ENCODE measurements around the gene KAZN.

Gene KAZN

DNA sequence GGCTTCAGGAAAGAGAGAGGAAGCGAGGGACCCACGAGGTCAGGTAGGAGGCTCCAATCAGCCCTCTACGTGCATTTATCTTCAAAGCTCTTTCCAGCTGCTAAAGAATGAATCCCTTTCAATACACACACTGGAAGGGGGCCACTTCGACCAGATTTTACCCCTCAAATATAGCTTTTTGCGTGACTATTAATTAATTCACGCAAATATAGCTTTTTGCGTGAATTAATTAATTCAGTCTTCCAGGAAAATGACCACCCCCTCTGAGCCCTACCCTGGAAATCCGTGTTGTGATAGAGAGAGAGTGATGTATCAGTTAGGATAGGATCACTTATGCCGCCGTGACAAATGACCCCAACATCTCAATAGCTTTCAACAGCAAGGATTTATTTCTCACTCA is 289.9 kb downstream of the KAZN start:
- DNase-seq (ENCODE audit: low spot score): no peak

DNA sequence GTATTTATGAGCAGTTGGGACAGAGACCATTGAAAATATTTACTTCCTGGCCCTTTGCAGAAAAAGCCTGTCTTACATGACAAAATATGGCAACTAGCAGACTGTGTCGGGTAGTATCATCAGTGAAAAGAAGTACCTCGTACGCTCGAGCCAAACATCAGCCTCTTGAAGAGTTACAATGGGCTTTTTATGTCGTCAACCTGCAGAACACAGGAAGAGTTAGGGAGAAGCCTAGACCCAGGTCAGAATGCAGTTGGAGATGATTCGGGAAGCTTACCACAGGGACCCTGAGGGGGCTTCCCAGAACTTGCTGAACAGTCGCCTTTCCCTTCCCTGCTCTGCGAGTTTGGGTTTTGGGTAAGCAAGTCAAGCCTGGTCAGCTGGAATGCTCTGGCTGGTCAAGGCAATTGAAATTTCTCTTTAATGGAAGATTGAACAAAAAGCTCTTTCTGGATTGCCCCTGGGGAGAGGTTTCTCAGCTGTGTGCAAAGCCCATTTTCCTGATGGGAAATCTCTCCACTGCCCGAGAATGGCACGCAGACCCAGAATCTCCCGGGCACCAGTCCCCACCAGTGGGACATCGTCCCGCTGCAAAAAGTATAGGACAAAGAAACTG is 291.4 kb downstream of the KAZN start:
- no peak for DNase-seq (ENCODE audit: low spot score)

DNA sequence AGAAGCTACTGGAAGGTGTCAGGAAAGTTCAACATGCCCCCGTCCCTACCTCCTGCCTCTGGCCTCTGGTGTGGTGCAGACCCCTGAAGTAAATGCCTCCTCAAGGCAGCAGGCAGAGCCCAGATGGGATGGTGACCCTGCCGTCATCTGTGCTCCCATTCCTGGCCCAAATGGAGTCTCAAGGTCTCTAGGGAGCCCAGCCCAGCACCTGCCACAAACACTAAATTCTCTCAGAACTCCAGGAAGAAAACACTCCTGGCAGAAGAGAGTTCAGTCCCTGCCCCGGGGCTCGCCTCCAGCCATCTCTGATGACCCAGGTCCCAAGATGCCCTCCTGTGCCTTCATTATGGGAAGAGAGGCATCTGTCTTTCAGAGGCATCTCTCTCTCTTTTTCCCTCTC is 293.5 kb downstream of the KAZN start:
- no peak for DNase-seq (ENCODE audit: low spot score)

DNA sequence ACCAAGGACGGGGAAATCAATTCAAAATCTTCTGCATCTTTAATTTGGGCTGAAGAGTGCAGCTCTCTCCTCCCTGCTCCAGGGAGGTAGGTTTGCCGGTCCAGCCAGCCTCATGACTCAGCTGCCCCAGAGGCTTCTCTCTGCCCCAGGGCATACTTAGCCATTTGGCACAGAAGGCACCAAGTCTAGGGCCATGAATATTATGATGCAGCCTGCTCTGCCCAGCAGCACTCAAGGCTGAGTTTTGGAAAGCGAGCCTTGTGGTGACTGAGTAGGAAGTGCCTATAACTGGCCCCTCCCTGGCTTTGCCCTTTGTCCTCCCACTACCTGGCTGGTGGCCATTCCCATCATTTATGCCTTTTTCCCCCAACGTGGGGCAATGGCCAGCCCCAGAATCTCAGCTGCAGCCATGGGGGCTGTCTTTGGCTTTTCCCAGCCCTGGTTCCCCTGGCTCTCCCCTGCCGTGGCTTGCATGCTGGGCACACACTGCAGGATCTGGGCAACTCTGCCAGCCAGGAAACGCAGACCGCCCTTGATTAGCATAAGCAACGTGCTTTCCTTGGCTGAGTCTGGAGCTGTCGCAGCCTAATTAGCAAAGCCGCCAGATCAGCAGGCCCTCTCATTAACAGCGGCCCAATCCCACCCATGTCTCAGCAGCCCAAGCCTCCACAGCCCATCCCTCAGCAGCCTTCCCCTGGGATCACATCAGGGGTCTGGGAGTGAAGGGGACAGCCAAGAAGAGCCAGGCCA is 296.5 kb downstream of the KAZN start:
- DNase-seq (ENCODE audit: low spot score): no peak

DNA sequence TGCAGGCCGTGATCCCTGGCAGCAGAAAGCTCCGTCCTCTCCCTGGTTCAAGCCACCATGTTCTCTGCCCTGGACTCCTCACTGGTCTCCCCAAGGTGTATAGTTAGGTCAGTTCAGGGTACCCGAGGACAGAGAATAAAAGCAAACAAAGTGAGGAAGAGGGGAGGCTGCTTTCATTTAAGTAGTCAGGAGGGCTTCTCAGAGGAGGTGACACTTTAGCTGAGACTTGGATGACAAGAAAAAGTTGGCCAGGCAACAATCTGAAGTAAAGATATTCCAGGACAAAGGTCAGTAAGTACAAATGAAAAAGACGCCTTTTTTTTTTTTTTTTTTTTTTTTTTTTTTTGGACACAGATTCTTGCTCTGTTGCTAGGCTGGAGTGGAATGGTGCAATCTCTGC is 297.2 kb downstream of the KAZN start:
- no peak for DNase-seq (ENCODE audit: low spot score)

DNA sequence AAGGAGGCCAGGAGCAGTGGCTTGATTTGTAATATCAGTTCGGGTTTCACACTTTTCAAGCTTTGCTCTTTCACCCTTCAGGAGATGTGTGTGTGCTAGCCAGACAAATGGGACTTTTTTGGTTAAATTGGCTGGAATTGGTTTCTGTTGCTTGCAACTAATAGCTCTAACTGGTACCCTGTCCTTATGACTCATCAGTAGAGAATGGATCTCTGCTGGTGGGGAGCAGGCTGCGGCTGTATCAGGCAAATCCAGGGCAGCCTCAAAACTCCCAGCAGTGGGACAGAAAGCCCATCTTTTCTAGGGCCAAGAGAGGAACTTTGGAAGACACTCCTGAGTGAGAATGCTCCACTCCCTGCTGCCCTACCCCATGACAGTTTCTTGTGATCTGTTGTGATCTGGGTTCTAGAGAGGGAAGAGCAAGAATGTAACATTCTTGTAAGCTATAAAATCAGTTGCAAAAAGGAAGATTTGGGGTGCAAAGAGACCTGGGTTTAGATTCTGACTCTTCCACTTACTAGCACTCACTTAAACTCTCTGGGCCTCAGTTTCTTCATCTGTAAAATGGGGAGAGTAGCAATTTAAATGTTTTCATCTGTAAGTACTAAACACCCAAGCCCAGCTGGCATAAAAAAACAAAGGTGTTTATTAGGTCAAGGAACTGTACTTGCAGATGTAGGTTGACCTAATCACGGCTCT is 298.0 kb downstream of the KAZN start:
- no peak for DNase-seq (ENCODE audit: low spot score)

DNA sequence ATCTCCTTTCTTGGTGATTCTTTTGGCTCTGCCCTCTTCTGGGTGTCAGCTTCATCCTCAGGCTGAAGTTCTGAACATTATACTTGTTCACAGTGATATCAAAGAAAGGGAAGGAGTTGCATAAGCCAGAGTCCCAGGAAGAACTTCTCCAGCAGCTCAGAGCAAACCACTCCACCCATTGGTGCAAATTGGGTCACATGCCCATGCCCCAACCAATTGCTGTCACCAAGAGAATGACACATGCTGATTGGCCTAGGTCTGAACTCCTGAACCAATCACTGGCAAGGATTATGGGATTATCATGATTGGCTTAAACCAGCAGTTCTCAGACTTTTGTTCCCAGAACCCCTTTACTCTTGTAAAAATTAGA is 298.6 kb downstream of the KAZN start:
- DNase-seq (ENCODE audit: low spot score): no peak

DNA sequence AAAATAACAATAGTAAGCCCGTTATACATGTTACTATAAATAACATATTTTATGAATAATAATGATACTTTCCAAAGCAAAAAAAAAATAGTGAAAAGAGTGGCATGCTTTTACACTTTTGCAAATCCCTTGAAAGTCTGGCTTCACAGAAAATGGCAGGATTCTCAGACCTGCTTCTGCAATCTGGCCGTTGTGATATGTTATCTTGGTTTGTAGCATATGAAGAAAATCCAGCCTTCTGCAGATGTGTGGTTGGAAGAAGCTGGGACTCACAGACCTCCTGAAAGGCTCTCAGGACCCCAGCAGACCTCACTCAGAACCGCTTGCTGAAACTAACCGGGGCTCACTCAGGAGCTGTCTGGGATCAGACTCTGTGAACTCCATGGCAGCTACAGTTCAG is 299.1 kb downstream of the KAZN start:
- no peak for DNase-seq (ENCODE audit: low spot score)

DNA sequence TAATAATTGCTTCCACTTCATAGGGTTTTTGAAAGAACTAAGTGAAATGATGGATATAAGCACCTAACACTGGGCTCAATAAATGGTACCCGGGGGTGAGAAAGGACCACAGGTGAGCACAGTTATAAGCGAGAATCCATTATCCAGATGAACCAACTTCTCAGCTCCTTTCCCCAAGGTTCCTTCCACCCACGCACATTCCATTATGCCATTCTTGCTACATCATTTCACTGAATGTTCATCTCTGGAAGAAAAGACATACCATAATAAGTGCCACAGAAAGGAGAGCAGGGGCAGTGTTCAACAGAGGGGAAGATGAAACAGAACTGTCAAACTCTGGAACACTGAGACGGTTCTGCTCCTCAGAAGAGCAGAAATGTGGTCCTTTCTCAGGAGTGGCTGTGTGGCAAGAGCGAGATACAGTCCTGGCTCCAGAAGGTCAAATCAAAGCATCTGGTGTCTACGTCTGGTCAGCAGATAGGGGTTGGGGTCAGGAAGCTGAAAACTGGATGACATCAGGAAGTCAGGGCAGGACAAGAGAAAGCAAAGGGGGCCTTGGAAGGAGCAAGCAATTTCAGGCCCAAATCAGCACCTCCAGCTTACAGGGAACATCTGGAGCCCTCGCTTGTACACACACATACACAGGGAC is 299.6 kb downstream of the KAZN start:
- no peak for DNase-seq (ENCODE audit: low spot score)

DNA sequence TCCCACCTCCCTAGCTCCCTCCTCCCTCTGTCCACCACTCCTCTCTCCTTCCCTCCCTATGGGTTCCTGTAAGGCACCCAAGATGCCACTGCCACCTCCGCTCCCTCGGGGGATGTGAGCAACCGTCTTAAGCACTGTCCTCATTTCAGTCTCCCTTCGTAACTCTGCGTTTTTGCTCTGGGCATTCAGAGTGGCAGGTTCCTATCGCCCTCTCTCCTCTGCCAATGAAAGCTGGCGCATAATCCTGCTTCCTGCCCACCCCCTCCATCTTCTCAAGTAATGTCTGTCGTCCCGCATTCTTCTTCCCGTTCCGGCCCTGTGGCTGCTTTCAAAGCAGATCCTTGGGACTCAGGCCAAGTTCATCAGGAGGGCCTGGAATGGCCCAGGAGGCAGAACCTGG is 301.2 kb downstream of the KAZN start:
- DNase-seq (ENCODE audit: low spot score): no peak

DNA sequence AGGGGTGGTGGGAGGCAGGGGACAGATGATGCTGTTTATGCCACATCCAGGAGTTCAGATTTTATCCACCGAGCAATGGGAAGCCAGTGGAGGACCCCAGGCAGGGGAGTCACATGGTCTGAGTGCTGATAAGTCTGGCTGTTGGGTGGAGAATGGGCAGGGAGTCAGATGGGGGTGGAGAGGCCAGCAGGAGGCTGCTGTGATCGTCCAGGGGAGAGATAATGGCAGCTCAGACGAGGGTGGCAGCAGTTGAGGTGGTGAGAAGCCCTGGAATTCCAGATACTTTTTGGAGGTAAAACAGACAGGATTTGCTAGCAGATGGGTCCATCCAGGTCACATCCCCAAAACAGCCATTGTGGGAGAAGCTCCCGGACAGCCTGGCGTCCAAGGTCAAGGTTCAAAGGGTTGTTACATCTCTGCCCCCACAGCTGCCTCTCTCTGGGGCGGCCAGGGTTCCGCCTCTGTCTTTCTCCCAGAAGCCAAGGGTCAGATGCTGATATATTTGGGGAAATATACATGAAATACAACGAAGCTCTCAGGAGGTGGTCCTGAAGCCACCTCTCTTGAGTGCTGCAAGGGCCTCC is 303.0 kb downstream of the KAZN start:
- no peak for DNase-seq (ENCODE audit: low spot score)

DNA sequence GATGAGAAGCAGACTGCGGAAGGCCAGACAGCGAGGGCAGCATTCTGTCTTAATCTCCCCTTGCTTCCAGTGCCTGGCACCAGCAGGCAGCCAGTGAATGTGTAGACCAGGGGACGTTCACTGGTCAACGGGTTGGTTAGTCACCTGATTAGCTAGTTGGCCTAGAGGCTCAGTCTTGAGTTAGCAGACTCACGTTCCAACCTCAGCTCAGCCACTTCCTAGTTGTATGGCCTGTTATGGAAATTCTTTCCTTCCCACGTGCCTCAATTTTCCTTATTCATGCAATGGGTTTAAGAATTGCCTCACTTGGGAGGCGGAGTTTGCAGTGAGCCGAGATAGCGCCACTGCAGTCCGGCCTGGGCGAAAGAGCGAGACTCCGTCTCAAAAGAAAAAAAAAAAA is 305.4 kb downstream of the KAZN start:
- DNase-seq (ENCODE audit: low spot score): no peak

DNA sequence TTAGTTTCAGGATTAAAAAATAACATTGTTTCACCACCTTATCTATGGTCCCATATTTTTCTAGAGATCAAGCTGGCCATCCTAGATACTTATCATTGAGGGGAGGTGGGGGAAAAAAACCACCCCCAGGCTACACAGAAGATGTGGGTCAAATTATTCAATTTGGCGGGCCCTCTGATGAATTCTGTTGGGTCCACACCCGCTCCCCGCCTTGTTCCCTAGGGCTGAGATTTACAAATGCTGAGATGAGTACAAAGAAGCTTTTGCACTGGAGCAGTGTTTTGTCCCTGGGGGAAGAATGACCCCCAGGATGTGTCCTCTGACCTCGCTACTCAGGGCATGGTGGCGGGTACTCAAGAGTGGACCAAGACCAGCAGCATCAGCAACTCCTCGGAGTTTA is 308.2 kb downstream of the KAZN start:
- DNase-seq (ENCODE audit: low spot score): no peak

DNA sequence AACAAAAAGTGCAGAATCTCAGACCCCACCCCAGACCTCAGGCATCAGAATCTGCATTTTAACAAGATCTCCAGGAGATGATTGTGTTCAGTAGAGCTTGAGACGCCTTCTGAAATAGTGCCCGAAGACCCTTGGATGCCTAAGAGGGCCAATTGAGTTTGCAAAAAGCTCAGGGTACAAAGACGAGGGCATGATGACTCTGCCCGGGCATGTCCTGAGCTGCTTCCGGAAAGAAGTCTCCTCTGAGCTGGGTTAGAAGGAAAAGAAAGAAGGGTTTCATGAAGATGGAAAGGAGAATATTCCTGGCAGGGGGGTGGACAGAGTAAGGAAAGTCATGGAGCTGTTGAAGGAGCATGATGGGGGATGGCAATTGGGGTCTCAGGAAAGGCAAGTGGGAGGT is 308.9 kb downstream of the KAZN start:
- no peak for DNase-seq (ENCODE audit: low spot score)

DNA sequence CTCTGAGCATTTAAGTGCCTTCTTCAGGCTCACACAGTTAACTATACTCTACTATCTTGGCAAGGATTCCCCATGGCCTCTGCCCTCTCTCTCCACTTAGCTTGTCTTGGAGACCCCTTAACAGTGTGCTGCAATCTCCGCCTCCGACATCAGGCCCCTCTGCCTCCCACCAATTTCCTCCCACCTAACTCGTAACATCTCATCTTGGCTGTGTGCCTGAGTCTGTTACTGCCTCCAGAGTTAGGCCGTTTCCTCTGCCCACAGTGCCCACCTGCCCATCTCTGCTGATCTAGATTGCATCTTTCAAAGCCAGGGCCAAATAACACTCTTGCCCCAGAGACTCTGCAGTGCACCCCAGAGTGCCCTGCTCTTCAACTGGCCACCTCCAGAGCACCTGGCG is 310.8 kb downstream of the KAZN start:
- DNase-seq (ENCODE audit: low spot score): no peak

DNA sequence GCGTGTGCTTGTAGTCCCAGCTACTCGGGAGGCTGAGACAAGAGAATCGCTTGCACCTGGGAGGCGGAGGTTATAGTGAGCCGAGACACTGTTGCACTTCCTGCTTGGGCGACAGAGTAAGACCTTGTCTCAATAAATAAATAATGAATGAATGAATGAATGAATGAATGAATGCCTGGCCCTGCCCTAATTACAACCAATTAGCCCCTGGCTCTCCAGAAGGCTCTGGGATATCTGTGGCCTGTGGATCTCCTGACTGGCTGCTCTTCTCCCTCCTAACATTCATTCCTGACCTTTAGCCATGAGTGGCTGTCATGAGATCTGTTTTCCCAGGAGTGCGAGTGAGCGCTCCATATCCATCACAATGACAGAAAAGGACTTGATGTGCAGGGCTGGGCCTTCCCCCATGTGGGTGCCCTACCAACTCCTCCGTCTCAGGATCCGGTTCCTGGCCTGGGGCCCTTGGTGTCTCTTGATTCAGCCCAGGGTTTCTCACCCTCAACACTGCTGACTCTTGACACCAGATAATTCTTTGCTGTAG is 311.5 kb downstream of the KAZN start:
- no peak for DNase-seq (ENCODE audit: low spot score)

DNA sequence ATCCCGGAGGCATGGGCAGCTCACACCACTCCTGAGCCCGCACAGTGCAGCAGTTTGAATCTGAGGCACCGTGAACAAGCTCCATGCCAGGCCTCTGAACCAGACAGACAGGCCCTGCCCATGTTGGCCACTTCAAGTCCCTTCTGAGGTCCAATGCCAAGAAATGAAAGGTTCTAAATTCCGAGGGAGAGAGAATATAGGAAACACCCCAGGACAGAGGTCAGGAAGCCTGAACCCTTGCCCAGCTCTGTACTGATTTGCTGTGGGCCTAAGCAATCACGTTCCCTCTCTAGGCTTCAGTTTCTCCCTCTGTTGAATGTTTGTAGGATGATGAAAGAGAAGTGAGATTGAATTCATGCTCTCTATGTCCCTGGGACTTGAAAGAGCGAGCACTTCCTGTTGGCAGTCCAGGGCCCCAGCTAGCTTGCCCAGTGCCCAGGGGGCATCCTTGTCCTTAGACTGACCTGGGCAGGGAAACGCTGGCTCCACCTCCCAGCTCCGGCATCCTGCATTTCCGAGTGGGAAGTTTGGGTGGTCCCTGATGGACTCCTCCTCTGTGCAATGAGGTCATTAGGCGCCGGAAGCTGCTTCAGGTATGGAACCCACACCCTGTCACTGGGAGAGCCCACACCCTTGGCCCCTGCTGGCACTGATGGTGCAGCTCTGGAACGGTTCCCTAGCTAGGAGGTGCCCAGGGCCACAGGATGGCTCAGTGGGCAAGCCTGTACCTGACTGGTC is 312.7 kb downstream of the KAZN start:
- DNase-seq (ENCODE audit: low spot score): no peak

DNA sequence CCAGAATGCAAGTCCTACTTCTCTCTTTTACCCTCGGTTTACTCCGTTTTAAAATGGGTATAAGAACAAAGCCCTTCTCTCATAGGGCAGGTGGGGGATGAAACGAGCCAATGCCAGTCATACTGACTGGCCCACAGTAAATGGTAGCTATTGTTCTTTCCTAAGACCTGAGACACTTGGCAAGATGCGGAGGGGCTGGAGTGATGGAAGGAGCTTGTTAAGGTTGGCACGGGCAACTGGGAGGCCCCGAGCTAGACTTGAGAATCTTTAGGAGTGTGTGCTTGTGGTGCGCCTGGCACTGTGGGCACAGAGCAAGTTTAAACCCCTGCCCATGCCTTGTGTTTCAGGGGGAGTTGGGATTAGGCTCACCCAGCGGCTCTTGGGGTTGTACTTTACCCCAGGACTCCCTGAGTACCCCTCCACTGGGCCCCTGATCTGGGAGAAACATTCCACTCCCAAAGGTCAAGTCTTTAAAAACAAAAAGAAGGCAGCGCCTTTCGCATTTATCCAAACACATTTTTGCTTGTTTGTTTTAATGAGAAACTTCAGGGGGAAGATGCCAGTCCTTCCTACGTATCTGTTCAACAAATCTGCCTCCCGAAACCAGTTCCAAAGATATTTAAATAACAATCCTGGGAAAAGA is 314.5 kb downstream of the KAZN start:
- DNase-seq (ENCODE audit: low spot score): no peak

DNA sequence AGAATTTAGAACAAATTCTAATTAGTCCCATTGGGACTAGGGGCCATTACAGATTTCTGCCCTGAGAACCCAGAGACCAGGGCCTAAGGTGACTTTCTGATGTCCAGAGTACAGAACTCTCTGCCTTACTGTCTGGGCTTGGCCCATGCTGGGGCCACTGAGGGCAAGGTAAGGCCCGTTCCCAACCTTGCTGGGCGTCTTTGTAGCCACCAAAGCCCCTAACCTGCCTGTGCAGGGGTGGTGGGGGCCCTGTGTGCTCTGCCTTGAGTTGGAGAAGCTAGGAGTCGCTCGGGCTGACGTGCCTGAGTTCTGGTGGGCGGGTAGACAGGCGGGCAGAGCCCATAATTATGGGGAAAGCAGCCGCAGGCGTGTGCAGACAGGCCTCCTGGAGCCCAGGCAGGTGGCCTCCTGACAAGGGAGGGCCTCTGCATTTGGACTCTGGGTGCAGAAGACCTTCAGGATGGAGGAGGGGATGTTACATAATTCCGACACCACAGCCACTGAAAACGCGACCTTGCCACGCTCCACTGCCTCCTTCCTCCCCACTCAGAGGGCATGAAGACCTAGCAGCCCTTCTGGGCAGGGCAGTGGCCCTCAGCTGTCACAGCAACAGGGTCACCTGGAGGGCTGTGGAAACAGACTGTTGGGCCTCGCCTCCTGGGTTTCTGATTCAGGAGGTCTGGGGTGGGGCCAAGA is 315.1 kb downstream of the KAZN start:
- DNase-seq (ENCODE audit: low spot score): no peak

DNA sequence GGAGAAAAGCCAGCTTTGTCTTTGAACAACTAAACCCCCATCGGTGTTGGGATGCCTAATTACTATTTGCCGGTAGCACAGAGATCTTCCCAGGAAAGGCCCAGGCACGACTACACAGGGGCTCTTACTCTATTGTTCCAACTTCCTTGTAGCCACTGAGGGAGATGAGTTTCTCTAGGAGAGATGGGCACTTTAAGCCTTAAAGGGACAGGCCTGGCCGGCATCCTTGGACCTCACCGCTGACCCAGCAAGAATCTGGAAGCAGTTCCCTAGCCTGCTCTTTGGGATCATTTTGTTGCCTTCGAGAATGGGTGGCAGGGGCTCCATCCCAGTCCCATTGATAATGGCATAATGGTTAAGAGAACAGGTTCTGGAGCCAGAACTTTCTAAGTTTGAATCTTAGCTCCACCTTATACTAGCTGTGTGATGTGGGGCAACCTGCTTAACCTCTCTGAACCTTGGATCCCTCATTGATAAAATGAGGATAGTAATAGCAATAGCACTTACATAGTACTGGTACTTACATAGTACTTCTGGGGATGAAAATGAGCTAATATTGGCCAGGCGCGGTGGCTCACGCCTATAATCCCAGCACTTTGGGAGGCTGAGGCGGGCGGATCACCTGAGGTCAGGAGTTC is 316.0 kb downstream of the KAZN start:
- DNase-seq (ENCODE audit: low spot score): no peak
